Body of pancreas (tissue), 4 donors: ENCODE measurements around the gene C1QTNF12. TPM values are rescaled to one million over a fixed set of nuclear protein-coding genes. Genes with fewer than 3 reads are reported as not detected.

ENCODE experiments used
- ATAC-seq: fragments of 150-250 bp; one replicate; pipeline ENCODE4 v1.9.1; 2016
- DNase-seq, 4 donors: peaks; one replicate each; pipeline ENCODE4 v3.0.0-alpha.2; 2019
- H3K27ac ChIP-seq, 4 donors: fragments of 200-600 bp; sonication (generic); 1 replicate in 3 of 4; 2 replicates in 1 of 4; pipeline versions ENCODE4 v1.5.1 to v1.6.1; 2016 to 2019; ENCODE audit warnings: mild to moderate bottlenecking in 1 of 4, mixed read lengths in 1 of 4, moderate library complexity in 1 of 4
- H3K27me3 ChIP-seq, 2 donors: fragments of 200-600 bp; sonication (generic); one replicate each; pipeline ENCODE4 v1.6.0; 2016; ENCODE audit warnings: mild to moderate bottlenecking in 1 of 2
- H3K36me3 ChIP-seq, 2 donors: fragments of 200-600 bp; sonication (generic); replicated peaks in 1 of 2; 2 replicates each; pipeline ENCODE4 v1.5.1; 2016; ENCODE audit warnings: low read depth in 2 of 2; ENCODE audit not compliant: insufficient read depth in 1 of 2
- H3K4me1 ChIP-seq: fragments of 200-600 bp; sonication (generic); one replicate; pipeline ENCODE4 v1.6.0; 2016
- H3K4me3 ChIP-seq, 2 donors: fragments of 200-600 bp; sonication (generic); 1 replicate in 1 of 2; 2 replicates in 1 of 2; pipeline ENCODE4 v1.5.1; 2016 to 2019
- H3K9me3 ChIP-seq, 3 donors: fragments of 200-600 bp; sonication (generic); 1 replicate in 2 of 3; 2 replicates in 1 of 3; pipeline ENCODE4 v1.5.1; 2016
- CTCF ChIP-seq, 7 experiments: fragments of 450-650 bp in 4 of 7; fragments of 200-600 bp in 3 of 7; sonication (generic) in 3 of 7; IDR thresholded peaks; one replicate each; pipeline ENCODE4 v1.5.1; 2016 to 2019; ENCODE audit warnings: antibody characterized with exemption in 7 of 7
- POLR2A ChIP-seq, 3 donors: fragments of 450-650 bp; IDR thresholded peaks; one replicate each; pipeline ENCODE4 v1.6.1; 2016; ENCODE audit warnings: antibody characterized with exemption in 3 of 3, mild to moderate bottlenecking in 2 of 3
- WGBS, 2 donors: methylation state at CpG; one replicate each; pipeline ENCODE4 v1.1.5; 2017; 5-methylcytosine and 5-hydroxymethylcytosine counted together
- intact Hi-C: fragments of 100-400 bp; cut with DNase I; formaldehyde crosslinking; loops from one replicate; pipeline ENCODE4 v1.15.1; 2023
- total RNA-seq, 2 donors: library from RNA; depleted of rRNA; stranded (reverse); fragments of >200 nt; gene quantifications; one replicate each; pipeline ENCODE4 v1.1.0, GENCODE V29; 2016

Gene C1QTNF12
- total RNA-seq, 2 donors from 2014 or later = not detected

- no peaks in the 10 kb centered on the region for H3K9me3 ChIP-seq
- 77 to 80% methylated on average over 15 to 17 of the region's 18 CpGs for WGBS, 2 donors
- H3K27ac ChIP-seq = no peak overlapping the region
- DNase-seq (no peak), ATAC-seq (no peak)
- no peaks in the 10 kb centered on the region for H3K36me3 ChIP-seq
- intact Hi-C loops = loop anchor here (5.0 to 10.0 kb wide), 3 partner anchors 171 to 308 kb away; partner anchors contain the start of gene PERM1
- peaks cover 11% of the 10 kb centered on the region for H3K4me1 ChIP-seq
- no peaks in the 10 kb centered on the region for H3K27me3 ChIP-seq
- H3K4me3 ChIP-seq = no peak overlapping the region
- no peak for TF ChIP-seq CTCF (IDR thresholded peaks at IDR 0.05)
- TF ChIP-seq POLR2A (IDR thresholded peaks at IDR 0.05) = no peak
These were observed 46.3 kb upstream of the C1QTNF12 start for GRCh38 chr1:1292851-1293250.

GRCh38 chr1:1292442-1292779 lies 45.9 kb upstream of the C1QTNF12 start:
- no peak for ATAC-seq
- intact Hi-C loops = loop anchor here (5.0 to 10.0 kb wide), 3 partner anchors 170 to 308 kb away; partner anchors contain the start of gene PERM1
- WGBS, 2 donors = 66 to 83% methylated on average over 8 to 9 of the region's 9 CpGs

GRCh38 chr1:1291548-1292441 lies 45.3 kb upstream of the C1QTNF12 start:
- no peak overlapping the region for H3K4me3 ChIP-seq
- peaks cover 11% of the 10 kb centered on the region for H3K4me1 ChIP-seq
- peak; percentile 85 to 91 (median 88) for DNase-seq
- H3K27me3 ChIP-seq = no peaks in the 10 kb centered on the region
- no peaks in the 10 kb centered on the region for H3K9me3 ChIP-seq
- WGBS, 2 donors = 38 to 43% methylated on average over 26 to 45 of the region's 45 CpGs
- TF ChIP-seq POLR2A (IDR thresholded peaks at IDR 0.05) = peak in 1 of 3 donors; percentile 13
- TF ChIP-seq CTCF (IDR thresholded peaks at IDR 0.05) = peak; percentile 61 to 89 (median 79)
- H3K36me3 ChIP-seq = no peaks in the 10 kb centered on the region
- no peak overlapping the region for H3K27ac ChIP-seq
- peak; percentile 81 for ATAC-seq
- intact Hi-C loops = loop anchor here (5.0 to 10.0 kb wide), 3 partner anchors 169 to 307 kb away; partner anchors contain the start of gene PERM1

More at GRCh38 chr1:1292442-1292779, 45.9 kb upstream of the C1QTNF12 start:
- DNase-seq = no peak
- peaks cover 11% of the 10 kb centered on the region for H3K4me1 ChIP-seq
- no peak overlapping the region for H3K4me3 ChIP-seq
- H3K9me3 ChIP-seq = no peaks in the 10 kb centered on the region
- TF ChIP-seq CTCF (IDR thresholded peaks at IDR 0.05) = no peak
- TF ChIP-seq POLR2A (IDR thresholded peaks at IDR 0.05) = no peak
- H3K36me3 ChIP-seq = no peaks in the 10 kb centered on the region
- no peak overlapping the region for H3K27ac ChIP-seq
- no peaks in the 10 kb centered on the region for H3K27me3 ChIP-seq

- DNase-seq = peak in 1 of 4 donors; percentile 19
- intact Hi-C loops = loop anchor here (5.0 to 10.0 kb wide), 3 partner anchors 169 to 306 kb away; partner anchors contain the start of gene PERM1
- TF ChIP-seq CTCF (IDR thresholded peaks at IDR 0.05) (no peak), POLR2A (IDR thresholded peaks at IDR 0.05) (no peak)
These were observed 44.6 kb upstream of the C1QTNF12 start for GRCh38 chr1:1291023-1291528.

More at GRCh38 chr1:1291023-1291528, 44.6 kb upstream of the C1QTNF12 start:
- H3K27ac ChIP-seq = no peak overlapping the region
- no peaks in the 10 kb centered on the region for H3K36me3 ChIP-seq
- WGBS, 2 donors = 40 to 45% methylated on average over 9 to 26 of the region's 28 CpGs
- no peak overlapping the region for H3K4me3 ChIP-seq
- ATAC-seq = no peak
- H3K27me3 ChIP-seq = peaks cover 0 to 4% of the 10 kb centered on the region in 2 donors
- peaks cover 11% of the 10 kb centered on the region for H3K4me1 ChIP-seq
- no peaks in the 10 kb centered on the region for H3K9me3 ChIP-seq
